Measurements from ENCODE around the gene HECTD2. TPM values are rescaled to one million over a fixed set of nuclear protein-coding genes. Genes with fewer than 3 reads are reported as not detected.

The HECTD2 gene
- total and polyA plus RNA-seq, 9 of the 15 experiments (the other 6 are each of a cell fraction or from before 2014, with no cell fraction given): 1.3 to 5.9 (median 3.9) TPM

Small RNA genes lying within 50 kb of the gene (small RNA-seq; reads per million reads assigned to genes)
- gene AL161798.1 (not detected), gene RPS27P1 (not detected)

Other genes starting within 250 kb of the HECTD2 start
- 10.9 and 19.9 TPM in 2 replicates for gene PCGF5, start 189.7 kb upstream of the HECTD2 start, total RNA-seq (2014; rRNA removed)
- 27.0 and 30.1 TPM in 2 replicates for gene PCGF5, start 189.7 kb upstream of the HECTD2 start, total RNA-seq (2014; rRNA removed; fragmentation: Illumina TruSeq; extraction: Trizol)
- 22.7 and 26.4 TPM in 2 replicates for gene PCGF5, start 189.7 kb upstream of the HECTD2 start, total RNA-seq (2015; rRNA removed; fragmentation: Illumina TruSeq; extraction: Trizol)
- gene PCGF5, start 189.7 kb upstream of the HECTD2 start, total RNA-seq (2021): 20.3 and 20.8 TPM in 2 replicates
- 30.2 and 35.5 TPM in 2 replicates for gene PCGF5, start 189.7 kb upstream of the HECTD2 start, polyA plus RNA-seq (2011; rRNA removed)
- gene PCGF5, start 189.7 kb upstream of the HECTD2 start, polyA plus RNA-seq (2014; fragmentation: Illumina TruSeq; extraction: Trizol): 32.9 and 40.0 TPM in 2 replicates
- 10 to 100 TPM; 11.7 TPM for gene PCGF5, start 189.7 kb upstream of the HECTD2 start, polyA plus RNA-seq (2014; fragmentation: Nextera tagmentation; extraction: Ambion mirVana)
- gene PCGF5, start 189.7 kb upstream of the HECTD2 start, polyA plus RNA-seq (2014; rRNA removed): 18.3 and 26.5 TPM in 2 replicates
- 0.08 TPM in 1 of 2 replicates, not detected in the other for gene PPP1R3C, start 222.7 kb downstream of the HECTD2 start, total RNA-seq (2014; rRNA removed)
- 0.10 and 0.11 TPM in 2 replicates for gene PPP1R3C, start 222.7 kb downstream of the HECTD2 start, total RNA-seq (2014; rRNA removed; fragmentation: Illumina TruSeq; extraction: Trizol)
- not detected in 2 replicates for gene PPP1R3C, start 222.7 kb downstream of the HECTD2 start, total RNA-seq (2015; rRNA removed; fragmentation: Illumina TruSeq; extraction: Trizol)
- gene PPP1R3C, start 222.7 kb downstream of the HECTD2 start, total RNA-seq (2021): 0.24 TPM in 1 of 2 replicates, not detected in the other
- gene PPP1R3C, start 222.7 kb downstream of the HECTD2 start, polyA plus RNA-seq (2011; rRNA removed): 0.06 and 4.5 TPM in 2 replicates
- gene PPP1R3C, start 222.7 kb downstream of the HECTD2 start, polyA plus RNA-seq (2014; fragmentation: Illumina TruSeq; extraction: Trizol): 0.10 TPM in 2 replicates
- under 1 TPM; 0.13 to 0.14 TPM for gene PPP1R3C, start 222.7 kb downstream of the HECTD2 start, polyA plus RNA-seq (2014; fragmentation: Nextera tagmentation; extraction: Ambion mirVana)
- 0.07 TPM in 1 of 2 replicates, not detected in the other for gene PPP1R3C, start 222.7 kb downstream of the HECTD2 start, polyA plus RNA-seq (2014; rRNA removed)

Data from K562 (cell line).